Measurements from ENCODE around the gene ADARB2.

ADARB2 gene

DNA sequence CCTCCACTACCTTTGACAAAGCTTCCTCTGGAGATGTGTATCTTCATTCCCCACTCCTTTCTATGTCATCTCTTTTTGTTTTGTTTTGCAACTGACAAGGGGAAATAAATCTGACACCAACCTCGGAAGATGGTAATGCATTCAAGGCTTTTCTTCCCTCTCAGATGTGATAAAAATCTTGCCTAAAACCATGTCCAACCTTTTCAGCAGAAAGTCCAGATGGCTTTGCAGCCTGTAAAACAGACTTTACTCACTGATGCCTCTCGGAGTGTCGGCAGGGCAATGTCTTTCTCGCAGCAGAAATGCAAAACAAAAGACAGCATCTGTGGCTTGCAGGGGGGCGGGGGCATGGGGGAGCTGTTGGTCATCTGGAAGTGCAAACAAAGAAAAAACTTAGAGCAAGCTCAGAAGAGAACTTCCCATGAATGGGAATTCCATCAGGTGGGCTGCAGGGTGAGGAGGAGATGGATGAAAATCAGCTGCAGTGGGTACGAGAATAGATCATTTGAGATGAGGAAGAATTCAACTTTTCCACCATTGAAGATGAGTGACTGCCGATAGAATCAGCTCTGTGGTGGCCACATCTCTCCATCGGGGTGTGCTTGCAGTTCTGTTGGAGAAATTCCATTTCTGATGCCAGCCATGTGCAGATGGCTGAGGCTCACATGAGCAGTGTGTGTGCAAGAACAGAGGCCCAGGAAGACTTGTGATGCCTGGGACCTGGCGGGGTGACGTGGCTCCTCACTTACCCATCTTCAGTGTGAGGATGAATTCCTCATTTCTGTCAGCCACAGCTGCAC is 443.5 kb downstream of the ADARB2 start:
- no peak for DNase-seq

DNA sequence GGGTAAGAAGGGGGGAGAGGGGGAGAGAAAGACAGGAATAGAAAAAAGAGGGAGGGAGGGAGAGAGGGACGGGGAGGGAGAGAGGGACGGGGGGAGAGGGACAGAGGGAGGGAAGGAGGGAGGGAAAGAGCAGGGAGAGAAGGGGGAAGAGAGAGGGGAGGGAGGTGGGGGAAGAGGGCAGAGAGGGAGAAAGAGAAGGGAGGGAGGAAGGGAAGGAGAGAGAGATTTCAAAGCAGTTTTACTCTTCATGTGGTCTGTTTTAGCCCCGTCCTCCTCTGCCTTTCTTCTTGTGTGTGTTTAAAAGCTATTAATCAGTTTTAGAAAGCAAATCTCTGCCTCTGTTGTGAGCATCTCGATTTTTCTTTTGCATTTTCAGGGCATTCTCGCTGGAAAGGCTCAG is 444.2 kb downstream of the ADARB2 start:
- no peak for DNase-seq

DNA sequence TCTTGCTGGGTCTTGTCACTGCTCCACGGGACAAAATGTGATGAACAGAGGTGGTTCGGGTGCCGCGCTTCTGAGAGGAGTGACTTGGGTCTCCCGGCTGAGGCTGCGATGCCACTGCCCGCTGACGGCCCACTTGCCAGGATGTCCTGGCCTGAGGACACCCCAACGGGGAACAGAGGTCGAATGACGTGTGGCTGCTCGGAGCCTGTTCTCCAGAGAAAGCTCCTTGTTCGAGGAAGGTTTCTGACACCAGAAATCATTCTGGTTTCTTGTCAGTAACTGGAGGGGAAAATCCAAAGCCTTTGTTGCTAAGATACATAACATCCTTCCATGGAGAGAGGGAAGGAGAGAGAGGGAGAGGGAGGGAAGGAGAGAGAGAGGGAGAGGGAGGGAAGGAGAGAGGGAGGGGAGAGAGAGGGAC is 444.7 kb downstream of the ADARB2 start:
- no peak for DNase-seq

- DNase-seq, result no peak
These were observed 445.9 kb downstream of the ADARB2 start for GRCh38 chr10:1291178-1292090.

DNA sequence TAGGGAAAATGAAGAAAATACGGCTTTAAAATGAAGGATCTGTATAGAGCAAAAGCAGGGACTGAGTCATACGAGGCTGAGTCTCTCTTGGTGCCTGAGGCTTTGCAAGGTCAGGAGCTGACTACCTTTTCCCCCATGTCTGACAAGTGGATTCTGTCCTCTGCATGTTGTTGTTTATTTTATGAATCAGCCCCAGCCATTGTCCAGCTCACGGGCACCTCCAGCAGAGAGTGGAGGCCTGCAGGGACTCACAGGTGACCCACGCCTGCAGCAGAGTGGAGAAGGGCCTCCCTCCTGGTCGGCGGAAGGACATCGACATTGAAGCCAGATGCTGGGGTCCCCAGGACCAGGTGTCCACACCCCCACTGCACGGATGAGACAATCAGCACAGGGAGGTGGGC is 447.3 kb downstream of the ADARB2 start:
- no peak for DNase-seq

- no peak for DNase-seq
These were observed 447.7 kb downstream of the ADARB2 start for GRCh38 chr10:1289591-1289990.

DNA sequence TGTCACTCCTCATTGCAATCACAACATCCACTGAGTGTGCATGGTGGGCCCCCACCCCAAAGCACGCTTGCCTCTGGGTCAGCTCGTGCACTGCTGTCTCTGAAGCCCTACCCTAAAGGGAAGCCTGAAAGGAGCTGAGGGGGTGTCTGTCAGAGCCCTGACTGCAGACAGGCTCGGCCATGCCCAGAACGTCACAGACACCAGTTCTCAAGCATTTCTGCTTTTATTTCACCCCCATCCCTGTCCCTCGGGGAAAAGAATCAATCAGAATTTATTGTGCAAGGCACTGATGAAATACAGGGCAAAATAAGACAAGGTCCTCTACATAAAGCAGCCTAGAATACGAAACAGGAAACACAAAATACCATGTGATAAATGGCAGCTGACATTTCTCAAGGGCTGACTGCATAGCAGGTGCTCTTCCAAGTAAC is 449.3 kb downstream of the ADARB2 start:
- no peak for DNase-seq

GRCh38 chr10:1287487-1287886 is 449.8 kb downstream of the ADARB2 start:
- DNase-seq, result no peak

DNA sequence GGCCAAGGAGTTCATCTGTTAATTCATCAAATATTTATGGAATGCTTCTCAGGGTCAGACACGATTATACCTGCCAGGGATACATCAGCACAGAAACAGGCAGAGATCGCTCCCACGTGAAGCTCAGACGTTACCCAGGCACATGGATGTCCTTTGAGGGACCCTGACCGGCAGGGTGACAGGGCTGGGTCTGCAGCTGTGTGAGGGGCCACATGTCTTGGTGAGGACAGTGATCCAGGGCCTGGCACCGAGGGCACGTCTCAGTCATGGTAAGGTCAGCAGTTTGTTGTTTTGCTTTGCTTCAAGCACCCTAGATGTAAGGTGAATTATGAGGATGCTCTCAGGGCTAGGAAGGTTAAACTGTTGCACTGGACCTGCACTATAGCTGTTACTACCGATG is 453.2 kb downstream of the ADARB2 start:
- no peak for DNase-seq

- DNase-seq, result no peak
These were observed 455.9 kb downstream of the ADARB2 start for GRCh38 chr10:1281405-1281782.

GRCh38 chr10:1280466-1281404 is 456.6 kb downstream of the ADARB2 start:
- DNase-seq, result no peak

DNA sequence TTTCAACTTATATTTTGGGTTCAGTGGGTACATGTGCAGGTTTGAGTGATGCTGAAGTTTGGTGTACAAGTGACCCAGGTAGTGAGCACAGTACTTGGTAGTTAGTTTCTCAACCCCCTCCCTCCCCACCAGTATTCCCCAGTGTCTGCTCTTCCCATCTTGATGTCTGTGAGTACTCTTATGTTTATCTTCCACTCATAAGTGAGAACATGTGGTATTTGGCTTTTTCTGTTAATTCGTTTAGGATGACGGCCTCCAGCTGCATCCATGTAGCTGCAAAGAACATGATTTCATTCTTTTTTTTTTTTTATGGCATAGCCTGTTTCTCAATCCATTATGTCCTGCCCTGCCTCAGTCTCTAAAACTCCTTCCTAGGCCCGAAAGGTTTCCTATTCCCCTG is 459.0 kb downstream of the ADARB2 start:
- DNase-seq, result no peak

DNA sequence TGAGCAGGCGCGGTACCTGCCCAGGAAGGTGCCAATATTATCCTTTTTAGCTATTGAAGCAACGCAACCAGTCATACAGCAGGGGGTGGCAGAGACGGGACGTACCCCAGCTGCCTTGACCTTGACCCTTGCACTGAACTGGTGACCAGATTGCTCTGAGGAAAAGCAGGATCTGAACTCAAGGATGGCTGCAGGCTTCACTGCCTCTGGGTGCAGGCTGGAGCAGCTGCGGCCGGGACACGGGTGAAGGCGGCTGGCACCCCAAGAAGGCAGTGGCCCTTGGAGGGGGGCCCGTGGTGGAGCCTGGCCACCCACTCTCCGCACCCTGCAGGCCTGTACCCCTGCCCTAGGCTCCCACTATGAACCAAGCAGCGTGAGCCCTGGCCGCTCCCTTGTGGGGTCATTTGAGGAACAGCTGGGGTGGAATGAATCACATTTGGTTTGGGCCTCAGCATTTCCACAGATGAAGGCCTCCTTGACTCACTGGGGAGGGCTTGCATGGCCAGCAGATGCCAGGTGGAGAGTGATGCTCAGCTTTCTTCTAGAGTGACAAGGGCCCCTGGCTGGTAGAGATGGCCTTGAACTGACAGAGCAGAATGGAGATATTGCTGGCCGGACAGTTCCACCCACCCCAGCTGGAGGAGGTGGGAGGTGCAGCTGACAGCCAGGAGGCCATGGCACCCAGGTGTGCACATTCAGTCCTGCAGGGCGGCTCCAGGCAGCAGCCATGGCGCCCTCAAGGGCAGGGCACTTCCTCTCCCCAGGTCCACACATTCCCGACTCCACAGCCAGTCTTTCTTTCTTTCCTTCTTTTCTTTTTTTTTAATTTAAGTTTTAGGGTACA is 462.4 kb downstream of the ADARB2 start:
- DNase-seq, result no peak

DNA sequence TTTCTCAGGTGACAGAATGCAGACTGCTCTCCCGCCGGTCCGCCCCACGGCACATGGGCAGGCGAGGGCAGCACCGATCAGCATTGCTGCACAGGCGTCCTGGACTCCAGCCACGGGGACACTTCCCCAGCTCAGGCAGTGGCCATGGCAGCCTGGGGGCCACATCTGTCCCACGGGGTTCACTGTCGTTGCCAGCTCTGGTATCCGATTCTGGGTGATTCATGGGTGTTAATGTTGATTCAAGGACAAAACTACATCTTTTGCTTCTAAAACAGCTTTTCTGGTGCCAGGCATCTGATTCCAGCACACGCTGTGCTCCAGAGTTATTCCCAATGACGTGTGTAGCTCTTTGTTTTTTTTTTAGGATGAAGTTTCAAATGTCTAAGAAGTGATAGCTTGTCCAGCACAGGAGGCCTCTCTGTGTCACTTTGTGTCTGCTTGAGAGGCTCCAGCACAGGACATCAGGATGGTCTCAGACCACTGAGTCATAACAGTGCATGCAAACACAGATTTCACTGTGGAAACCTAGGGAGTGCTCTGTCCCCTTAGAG is 463.1 kb downstream of the ADARB2 start:
- DNase-seq, result no peak

DNA sequence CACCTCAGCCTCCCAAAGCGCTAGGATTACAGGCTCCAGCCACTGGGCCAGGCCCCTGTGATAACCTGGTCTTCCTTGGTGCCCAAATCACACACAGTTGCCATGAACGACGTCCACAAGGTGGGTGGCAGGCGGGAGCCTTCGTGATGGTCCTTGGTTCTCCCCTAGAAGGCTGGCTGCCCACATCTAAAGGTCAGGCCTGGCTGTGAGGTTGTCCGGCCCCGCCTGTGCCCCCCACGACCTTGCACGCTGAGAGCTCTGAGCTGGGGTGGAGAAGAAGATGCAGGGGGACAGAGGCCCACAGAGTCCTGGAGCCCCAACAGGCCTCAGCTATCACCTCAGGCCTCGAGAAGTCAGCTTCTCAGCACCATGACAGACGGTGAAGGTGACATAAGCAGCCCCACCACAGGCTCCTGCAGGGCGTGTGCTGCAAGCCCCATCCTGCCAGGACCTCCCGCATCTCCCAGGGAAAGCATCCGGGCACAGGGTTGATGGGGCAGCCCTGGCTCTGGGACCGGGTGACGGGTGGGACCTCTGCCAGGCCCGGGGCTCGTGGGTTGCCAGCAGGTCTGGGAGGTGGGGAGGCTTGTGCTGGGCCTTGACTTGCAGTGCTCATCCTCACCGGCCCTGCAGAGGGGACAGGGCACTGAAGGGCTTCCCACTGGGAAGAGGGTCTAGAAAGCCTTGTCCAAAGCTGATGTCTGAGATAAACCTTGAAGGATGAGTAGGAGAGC is 463.8 kb downstream of the ADARB2 start:
- DNase-seq, result no peak

DNA sequence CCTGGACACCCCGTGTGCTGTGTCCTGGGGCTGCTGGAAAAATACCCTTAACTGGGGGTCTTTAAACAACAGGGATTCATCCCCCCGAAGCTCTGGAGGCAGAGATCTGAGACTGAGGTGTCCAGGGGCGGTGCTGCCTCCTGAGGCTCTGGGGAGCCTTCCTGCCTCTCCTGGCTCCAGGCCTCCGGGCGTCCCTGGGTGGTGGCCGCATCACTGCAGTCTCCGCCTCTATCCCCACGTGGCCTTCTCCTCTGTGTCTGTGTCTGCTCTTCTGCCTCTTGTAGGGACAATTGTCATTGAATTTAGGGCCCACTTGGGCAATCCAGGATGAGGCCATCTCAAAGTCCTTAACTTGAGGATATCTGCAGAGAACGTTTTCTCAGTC is 464.6 kb downstream of the ADARB2 start:
- no peak for DNase-seq

DNA sequence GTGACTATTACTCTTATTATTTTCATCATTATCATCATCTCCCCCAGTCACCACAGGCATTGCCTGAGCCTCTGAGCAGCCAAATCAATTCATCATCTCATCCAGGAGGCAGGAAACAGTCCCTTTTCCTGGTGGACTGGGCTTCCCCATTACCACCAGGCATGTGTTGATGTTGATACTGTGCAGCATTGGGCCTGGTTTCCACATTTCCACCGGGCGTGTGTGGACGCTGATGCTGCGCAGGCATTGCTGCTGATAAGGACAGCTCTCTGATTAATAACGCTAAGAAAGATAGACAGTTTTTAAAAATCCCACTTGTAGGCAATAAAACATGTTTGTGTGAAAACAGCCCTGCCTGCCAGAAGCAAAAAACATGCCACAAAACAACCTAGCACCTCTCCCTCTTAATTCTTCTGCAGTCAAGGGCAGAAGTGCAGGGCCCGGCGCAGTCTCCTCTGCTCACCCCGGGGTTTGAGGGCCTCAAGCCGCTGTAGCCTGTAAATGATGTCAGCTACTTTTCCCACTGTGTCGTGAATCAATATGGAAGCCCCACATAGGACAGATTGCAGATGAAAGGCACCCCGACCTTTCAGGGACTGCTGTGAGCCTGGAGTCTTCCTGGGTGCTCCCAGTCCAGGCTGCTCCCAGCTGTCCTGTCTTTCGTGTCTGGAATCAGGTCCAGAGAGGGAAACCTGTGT is 465.1 kb downstream of the ADARB2 start:
- no peak for DNase-seq

- DNase-seq, result no peak
These were observed 466.4 kb downstream of the ADARB2 start for GRCh38 chr10:1270906-1271305.

- no peak for DNase-seq
These were observed 466.8 kb downstream of the ADARB2 start for GRCh38 chr10:1270490-1270889.

GRCh38 chr10:1268831-1269230 is 468.5 kb downstream of the ADARB2 start:
- DNase-seq, result no peak
